Renal cortex interstitium (tissue), 11 donors: Measurements from ENCODE around the gene LSP1. TPM values are rescaled to one million over a fixed set of nuclear protein-coding genes. Genes with fewer than 3 reads are reported as not detected.
A peak's percentile ranks its signal among the peaks of the same experiment; 100 is the strongest.

Source experiments
- DNase-seq, 11 donors: peaks; one replicate each; pipeline ENCODE4 v3.0.0-alpha.2; 2013; ENCODE audit warnings: low read depth in 9 of 11, low spot score in 4 of 11; ENCODE audit errors: extremely low read depth in 1 of 11
- polyA plus RNA-seq, 3 donors: library from polyadenylated mRNA; unstranded; fragments of 120-200 nt; gene quantifications; one replicate each; pipeline ENCODE4 v1.2.1, GENCODE V29; 2013; ENCODE audit not compliant: insufficient read length in 3 of 3

The LSP1 gene
- polyA plus RNA-seq, 3 donors = 4.5 to 9.2 (median 7.9) TPM

GRCh38 chr11:1896923-1897322, 44.0 kb downstream of the LSP1 start:
- DNase-seq = no peak

- DNase-seq = no peak
These were observed 46.2 kb downstream of the LSP1 start for GRCh38 chr11:1899090-1899489.

- DNase-seq = no peak
These were observed 46.8 kb downstream of the LSP1 start for GRCh38 chr11:1899686-1900085.

GRCh38 chr11:1906181-1906580, 53.3 kb downstream of the LSP1 start:
- DNase-seq = no peak

- no peak for DNase-seq
These were observed 53.9 kb downstream of the LSP1 start for GRCh38 chr11:1906611-1907423.

- DNase-seq = peak in 3 of 11 donors; percentile 66 to 77 (median 68)
These were observed 55.7 kb downstream of the LSP1 start for GRCh38 chr11:1908618-1909017.

GRCh38 chr11:1909524-1909923, 56.6 kb downstream of the LSP1 start:
- no peak for DNase-seq

- DNase-seq = no peak
These were observed 59.5 kb downstream of the LSP1 start for GRCh38 chr11:1912289-1912878.

- DNase-seq = no peak
These were observed 60.6 kb downstream of the LSP1 start for GRCh38 chr11:1913271-1914060.

GRCh38 chr11:1915795-1916131, 62.9 kb downstream of the LSP1 start:
- DNase-seq = no peak

- DNase-seq = no peak
These were observed 63.5 kb downstream of the LSP1 start for GRCh38 chr11:1916132-1916985.

- DNase-seq = no peak
These were observed 64.2 kb downstream of the LSP1 start for GRCh38 chr11:1916986-1917522.

GRCh38 chr11:1917523-1918435, 64.9 kb downstream of the LSP1 start:
- no peak for DNase-seq

GRCh38 chr11:1918436-1919315, 65.8 kb downstream of the LSP1 start:
- no peak for DNase-seq

- no peak for DNase-seq
These were observed 66.7 kb downstream of the LSP1 start, which contains the start of gene TNNT3 for GRCh38 chr11:1919391-1920127. Gene TNNT3, plus strand, starts transcription at chr11:1919703. Its CDS starts 3,172 bp downstream, at chr11:1922875.
